HG03354 (cell line): ENCODE data around the gene ABR.
"Not testable (repeated sequence)": the region's sequence is repeated elsewhere in the genome, so short reads cannot be mapped to it uniquely, and the experiment has no call there.

Source experiments
- ATAC-seq: cut with Tn5 transposase; IDR thresholded peaks from one replicate; pipeline ENCODE4 v1.9.1; 2021; ENCODE audit warnings: mild to moderate bottlenecking; ENCODE audit not compliant: unreplicated experiment, poor library complexity, severe bottlenecking

The ABR gene

DNA sequence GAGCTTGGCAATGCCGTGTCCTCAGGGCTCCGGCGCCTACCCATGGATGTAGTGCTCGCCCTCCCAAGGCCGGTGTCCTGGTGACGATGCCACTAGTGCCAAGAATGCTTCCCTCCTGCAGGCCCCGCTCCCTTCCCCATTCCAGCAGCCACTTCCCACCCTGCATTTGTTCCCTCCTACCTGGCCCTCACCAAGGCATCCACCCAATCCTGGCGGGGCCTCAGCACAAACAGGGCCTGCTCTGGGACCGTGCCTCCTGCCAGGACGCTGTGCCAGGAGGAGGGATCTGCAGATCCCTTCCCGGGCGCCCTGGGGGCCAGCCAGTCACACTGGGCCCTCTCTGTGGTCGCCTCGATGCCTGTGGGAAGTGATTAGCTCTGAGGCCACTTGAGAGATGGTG lies 25.1 kb downstream of the ABR start:
- no peak for ATAC-seq

DNA sequence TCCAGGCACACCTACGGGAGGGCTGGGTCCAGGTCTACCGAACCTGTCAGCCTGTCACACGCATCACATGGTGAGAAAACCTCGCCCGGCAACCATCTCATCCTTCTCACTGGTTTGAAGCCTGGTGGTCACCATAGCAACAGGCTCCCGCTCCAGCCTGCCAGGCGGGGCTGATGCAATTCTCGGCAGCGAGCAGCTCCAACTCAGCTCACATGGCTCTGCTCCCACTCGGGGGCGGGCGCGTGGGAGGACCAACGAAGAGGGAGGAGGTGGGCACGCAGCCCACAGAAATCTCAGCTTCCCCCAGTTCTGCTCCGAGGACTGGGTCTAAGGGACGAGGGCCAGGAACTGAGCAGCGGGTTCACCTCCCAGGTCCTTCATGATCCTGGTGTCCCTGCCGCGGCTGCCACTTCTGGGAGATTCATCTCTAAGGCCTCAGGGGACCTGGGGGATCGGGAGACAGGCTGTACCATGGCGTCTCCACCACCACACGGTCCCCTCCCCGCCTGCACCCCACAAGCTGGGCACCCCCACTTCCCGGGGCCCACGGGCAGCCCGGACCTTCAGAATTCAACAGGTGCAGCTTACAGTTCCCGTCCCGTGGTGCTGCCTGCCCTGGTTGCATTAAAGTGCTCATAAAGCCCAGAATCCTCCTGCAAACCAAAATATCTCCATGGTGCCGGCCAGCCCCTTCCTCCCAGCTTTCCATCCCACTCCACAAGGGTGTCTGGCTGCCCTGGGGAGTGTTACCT lies 25.8 kb downstream of the ABR start:
- ATAC-seq, result no peak

DNA sequence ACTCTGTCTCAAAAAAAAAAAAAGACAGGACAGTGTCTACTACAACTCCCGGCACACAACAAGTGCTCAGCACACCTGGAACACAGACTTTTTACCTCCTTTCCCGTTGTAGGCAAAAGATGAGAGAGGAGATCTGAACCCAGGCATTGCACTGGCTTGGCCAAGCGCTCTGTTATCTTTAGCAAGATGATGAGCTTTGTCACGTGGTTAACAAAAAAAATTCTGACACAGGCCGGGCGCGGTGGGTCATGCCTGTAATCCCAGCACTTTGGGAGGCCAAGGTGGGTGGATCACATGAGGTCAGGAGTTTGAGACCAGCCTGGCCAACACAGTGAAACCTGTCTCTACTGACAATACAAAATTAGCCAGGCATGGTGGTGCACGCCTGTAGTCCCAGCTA lies 27.2 kb downstream of the ABR start:
- not testable (repeated sequence) for ATAC-seq

DNA sequence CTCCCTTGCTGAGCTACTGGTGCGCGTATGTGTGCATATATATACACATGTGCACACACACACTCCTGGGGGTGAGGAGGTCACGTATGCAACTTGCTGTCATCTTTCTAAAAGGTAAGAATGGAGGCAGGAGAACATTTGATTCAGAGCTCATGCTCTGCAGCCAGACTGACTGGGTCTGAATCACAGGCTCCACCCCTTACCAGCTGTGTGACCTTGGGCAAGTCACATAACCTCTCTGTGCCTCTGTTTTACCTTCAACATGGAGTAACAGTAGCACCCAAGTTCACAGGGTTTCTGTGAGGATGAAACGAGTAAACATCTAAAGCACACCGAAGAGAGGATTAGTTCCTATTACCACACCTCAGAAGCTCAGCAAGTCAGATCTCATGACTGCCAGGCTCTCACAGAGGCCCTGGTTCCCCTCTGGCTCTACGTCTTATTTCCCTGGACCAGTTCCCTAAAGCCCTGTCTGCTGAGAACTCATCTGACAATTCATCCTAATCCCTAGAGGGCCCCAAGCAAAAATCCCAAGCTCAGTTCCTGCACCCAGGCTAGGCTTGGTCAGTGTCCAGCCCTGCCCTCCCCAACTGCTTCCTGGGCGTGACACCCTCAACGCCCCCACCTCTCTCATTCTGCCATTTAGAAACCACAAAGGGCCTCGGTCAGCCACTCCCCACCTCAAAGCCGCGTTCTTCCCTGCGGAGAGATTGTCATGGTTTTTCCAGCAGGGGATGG lies 28.7 kb downstream of the ABR start:
- no peak for ATAC-seq

- ATAC-seq, result no peak
These were observed 29.9 kb downstream of the ABR start for GRCh38 chr17:1149869-1150268.

DNA sequence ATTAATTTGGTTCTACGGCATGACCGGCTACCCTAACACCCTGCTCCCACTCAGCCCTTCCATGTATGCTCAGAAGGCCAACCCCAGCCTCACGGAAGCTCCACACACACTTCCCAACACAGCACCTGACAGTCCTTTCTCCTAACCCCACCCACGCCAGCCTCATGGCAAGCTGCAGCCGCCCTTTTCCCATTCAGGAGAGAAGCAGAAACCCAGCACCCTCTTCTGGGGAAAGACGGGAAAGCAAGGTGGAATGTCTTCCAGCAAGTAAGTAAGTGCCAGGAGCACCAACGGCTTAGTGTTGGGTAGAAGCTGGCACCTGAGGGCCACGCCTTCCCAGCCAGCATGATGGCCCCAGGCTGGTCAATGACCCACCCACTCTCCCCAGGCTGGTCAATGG lies 32.1 kb downstream of the ABR start:
- no peak for ATAC-seq

DNA sequence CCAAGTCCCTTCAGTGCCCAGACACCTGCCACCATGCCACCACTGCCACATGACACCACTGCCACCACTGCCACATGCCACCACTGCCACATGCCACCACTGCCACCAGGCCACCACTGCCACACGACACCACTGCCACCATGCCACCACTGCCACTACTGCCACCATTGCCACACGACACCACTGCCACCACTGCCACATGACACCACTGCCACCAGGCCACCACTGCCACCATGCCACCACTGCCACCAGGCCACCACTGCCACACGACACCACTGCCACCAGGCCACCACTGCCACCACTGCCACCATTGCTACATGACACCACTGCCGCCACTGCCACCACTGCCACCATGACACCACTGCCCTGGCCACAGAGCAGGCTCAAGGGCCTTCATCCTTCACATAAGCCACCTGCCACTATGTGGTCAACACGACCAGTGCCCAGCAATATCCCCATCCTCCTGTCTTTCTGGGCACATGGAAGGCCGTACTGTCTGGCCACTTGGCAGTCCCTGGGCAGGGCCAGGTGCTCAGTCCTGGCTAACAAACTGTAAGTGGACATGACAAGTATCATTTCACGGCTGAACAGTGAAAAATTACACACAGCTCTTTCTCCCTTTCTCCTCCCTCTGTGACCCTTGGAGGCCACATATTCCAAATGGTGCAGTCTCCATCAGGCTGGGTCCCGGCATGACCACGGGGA lies 33.1 kb downstream of the ABR start:
- no peak for ATAC-seq

- no peak for ATAC-seq
These were observed 34.3 kb downstream of the ABR start for GRCh38 chr17:1145311-1145986.

GRCh38 chr17:1144162-1144561 lies 35.6 kb downstream of the ABR start:
- no peak for ATAC-seq

- ATAC-seq, result no peak
These were observed 36.2 kb downstream of the ABR start for GRCh38 chr17:1143573-1143972.

DNA sequence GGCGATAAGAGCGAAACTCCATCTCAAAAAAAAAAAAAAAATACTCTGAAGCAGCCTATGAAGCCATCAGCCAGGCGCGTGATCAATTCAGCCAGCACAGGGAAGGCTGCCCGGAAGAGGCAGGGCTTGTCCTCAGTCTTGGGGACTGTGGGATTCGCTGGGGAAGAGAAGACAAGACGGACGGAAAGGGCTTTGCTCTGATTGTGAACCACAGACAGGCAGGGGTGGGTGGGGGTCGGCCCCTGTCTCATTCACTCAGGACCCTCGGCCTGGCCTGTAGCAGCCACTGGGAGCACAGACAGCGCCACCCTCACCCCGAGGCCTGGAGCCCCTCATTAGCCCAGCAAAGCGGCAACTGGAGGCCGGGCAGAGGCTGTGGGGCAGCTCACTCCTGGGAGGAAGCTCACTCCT lies 37.2 kb downstream of the ABR start:
- ATAC-seq, result no peak

GRCh38 chr17:1137465-1137894 lies 42.3 kb downstream of the ABR start:
- no peak for ATAC-seq

DNA sequence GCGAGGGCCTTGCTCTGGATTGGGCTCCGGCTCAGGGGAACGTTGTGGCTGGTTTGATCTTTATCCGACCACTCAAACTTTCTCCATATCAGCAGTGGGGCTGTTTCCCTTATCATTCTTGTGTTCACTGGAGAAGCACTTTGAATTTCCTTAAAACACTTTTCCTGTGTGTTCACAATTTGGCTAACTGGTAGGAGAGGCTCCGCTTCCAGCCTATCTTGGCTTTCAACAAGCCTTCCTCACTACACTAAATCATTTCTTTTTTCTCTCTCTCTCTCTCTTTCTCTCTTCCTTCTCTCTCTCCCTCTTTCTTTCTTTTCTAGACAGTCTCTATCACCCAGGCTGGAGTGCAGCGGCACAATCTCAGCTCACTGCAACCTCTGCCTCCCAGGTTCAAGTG lies 43.0 kb downstream of the ABR start:
- ATAC-seq, result no peak

DNA sequence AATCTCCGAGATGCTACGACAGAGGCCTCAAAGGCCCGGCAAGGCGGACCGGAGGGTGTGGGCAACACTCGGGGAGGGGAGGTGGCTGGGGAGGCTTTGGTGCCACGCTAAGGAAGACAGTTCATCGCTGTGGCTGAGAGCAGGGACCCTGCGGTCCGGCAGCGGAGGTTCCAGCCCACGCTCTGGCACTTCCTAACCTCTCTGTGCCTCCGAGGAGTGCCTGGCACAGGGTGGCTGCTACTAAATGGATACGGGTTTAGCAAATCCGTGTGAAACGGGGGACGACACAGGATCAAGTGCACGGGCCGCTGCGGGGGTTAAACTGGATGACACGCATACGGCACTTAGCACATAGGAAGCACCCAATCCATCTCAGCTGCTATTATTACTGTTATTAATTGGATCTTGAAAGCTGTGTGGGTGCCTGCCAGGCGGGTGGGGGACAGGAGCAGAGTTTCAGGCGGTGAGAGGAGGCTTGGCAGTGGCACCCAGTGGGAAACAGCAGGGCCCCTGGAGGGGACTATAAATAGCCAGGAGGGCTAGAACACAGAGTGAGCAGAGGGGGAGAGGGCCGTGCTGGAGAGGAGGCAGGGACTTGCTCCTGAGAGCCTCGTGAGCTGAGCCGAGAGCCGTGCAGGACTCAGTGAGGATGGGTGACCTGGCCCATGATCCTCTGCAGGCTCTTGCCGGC lies 45.0 kb downstream of the ABR start:
- ATAC-seq, result no peak

GRCh38 chr17:1130191-1130590 lies 49.6 kb downstream of the ABR start:
- ATAC-seq, result no peak

DNA sequence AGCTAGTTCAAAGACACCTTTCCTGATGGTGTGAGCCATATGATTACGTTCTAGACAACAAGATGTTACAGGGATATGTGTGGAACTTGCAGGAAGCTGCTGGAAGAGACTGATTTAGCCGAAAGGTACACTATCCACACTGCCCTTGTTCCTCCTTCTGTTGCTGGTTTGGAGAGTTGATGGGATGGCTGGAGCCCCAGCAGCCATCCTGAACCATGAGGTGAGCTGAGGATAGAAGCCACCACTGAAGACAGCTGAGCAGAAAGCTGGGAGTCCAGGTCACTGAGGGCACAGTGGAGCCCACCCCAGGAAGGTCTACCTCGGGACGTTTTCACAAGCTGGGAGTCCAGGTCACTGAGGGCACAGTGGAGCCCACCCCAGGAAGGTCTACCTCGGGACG lies 51.3 kb downstream of the ABR start:
- not testable (repeated sequence) for ATAC-seq

DNA sequence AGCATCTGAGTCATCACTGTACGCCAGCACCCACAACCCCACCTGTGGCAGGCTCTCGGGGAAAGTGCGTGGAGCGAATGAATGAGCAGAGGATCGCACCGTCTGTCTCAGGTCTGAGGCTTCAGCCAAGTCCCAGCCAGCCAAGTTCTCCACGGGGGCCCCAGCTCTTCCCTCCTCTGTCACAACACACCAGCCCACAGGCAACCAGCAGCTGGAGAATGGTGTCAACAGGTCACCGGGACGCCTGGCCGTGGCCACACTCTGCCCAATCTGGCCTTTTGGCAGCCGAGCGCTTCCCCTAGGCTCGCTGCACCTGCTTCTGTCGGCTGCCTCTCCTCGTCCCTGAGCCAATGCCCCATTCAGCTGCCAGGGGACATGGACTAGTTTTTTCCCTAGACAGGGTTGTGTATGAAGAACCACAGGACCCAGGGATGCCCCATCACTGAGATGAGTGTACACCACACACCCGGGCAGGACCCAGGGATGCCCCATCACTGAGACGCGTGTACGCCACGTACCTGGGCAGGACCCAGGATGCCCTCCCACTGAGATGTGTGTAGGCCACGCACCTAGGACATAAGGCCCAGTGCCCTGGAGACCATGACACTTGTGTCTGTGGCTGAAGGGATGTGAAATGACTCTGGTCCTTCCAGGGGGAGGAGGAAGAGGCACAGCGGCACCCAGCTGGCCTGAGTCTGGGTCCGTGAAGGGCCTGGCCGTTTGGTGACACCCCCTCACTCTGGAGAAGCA lies 52.8 kb downstream of the ABR start:
- no peak for ATAC-seq

GRCh38 chr17:1126250-1126797 lies 53.5 kb downstream of the ABR start:
- no peak for ATAC-seq

- no peak for ATAC-seq
These were observed 54.0 kb downstream of the ABR start for GRCh38 chr17:1125788-1126145.
